Activated CD4-positive, alpha-beta T cell treated with anti-CD3 and anti-CD28 coated beads, Interleukin-2, amount 10 ng/mL, durations not matched to agents 7 days and 5 days (primary cell): ENCODE data around the gene RPUSD1. TPM values are rescaled to one million over a fixed set of nuclear protein-coding genes. Genes with fewer than 3 reads are reported as not detected.

Experiments used
- CTCF ChIA-PET: fragments of 350-600 bp; sonication (Branson Sonifier 250); formaldehyde crosslinking; loops from one replicate; lab custom pipeline; 2021; ENCODE audit warnings: antibody characterized with exemption; lab: Charles Lee
- POLR2A ChIA-PET: fragments of 350-600 bp; sonication (Branson Sonifier 250); formaldehyde crosslinking; loops from one replicate; lab custom pipeline; 2021; ENCODE audit warnings: antibody characterized with exemption; lab: Charles Lee
- DNase-seq: peaks from one replicate; pipeline ENCODE4 v3.0.0-alpha.2; 2020
- H3K27ac Mint-ChIP-seq: one replicate; pipeline ENCODE4 v1.8.0; 2021; ENCODE audit warnings: mild to moderate bottlenecking, moderate library complexity, mixed read lengths
- H3K27me3 Mint-ChIP-seq: one replicate; pipeline ENCODE4 v1.8.0; 2021; ENCODE audit warnings: mixed read lengths
- H3K36me3 Mint-ChIP-seq: one replicate; pipeline ENCODE4 v1.8.0; 2021; ENCODE audit warnings: low read depth, mixed read lengths
- H3K4me1 Mint-ChIP-seq: one replicate; pipeline ENCODE4 v1.8.0; 2021; ENCODE audit warnings: mixed read lengths
- H3K4me3 Mint-ChIP-seq: one replicate; pipeline ENCODE4 v1.8.0; 2021; ENCODE audit warnings: mild to moderate bottlenecking, moderate library complexity, mixed read lengths
- H3K9me3 Mint-ChIP-seq: one replicate; pipeline ENCODE4 v1.8.0; 2021; ENCODE audit warnings: mixed read lengths
- total RNA-seq, 2 experiments: library from RNA; stranded (reverse); gene quantifications; one replicate each; pipeline ENCODE4 v1.2.3, GENCODE V29; 2021

Gene RPUSD1
- total RNA-seq, 2 experiments from 2014 or later = 25.4 to 26.1 TPM

DNA sequence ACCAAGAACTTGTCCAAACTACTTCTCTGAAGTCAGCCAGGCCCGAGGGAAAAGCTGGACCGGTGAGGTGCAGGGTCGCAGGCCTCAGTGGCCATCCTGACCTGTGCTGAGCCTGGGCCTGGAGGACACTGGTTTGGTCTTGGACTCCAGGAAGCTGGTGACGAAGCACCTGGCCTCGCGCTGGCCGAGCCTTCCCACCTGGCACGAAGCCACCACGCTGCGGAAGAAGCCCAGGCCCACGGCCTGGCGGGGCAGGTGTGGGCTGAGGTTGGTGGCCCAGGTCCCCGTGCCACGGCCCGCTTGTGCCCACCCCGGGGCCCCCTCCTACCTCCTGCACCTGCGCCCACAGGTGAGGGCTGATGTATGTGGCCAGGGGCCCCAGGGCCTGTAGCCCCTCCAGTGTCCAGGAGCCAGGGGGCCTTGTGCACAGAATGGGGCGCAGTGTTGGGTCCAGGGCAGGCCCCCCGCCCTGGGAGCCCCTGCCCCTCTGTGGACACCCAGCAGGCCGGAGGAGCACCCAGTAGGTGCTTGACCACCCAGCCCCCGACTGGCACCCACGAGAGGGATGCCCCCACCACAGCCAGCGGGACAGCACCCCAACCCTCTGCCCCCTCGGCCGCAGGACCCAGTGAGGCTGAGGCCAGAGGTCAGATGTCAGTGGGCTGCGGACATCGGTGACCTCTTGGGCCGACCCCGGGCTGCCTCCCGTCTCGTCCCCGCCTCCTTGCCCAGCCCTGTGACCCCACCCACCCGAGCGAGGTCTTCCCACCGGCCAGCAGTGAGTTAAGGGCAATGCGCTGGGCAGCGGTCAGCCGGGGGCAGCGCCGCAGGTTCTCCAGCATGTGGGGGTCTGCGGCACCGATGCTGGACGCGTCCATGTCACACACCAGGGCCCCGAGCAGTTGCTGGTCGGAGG, 13.8 kb downstream of the RPUSD1 start:
- Mint-ChIP-seq H3K9me3 (no peaks in the 10 kb centered on the region), H3K4me1 (no peaks in the 10 kb centered on the region), H3K27me3 (peaks cover 4% of the 10 kb centered on the region), H3K4me3 (no peak overlapping the region), H3K27ac (no peak overlapping the region), H3K36me3 (no peaks in the 10 kb centered on the region)
- ChIA-PET POLR2A (no interaction called here), CTCF (no interaction called here)
- no peak for DNase-seq

DNA sequence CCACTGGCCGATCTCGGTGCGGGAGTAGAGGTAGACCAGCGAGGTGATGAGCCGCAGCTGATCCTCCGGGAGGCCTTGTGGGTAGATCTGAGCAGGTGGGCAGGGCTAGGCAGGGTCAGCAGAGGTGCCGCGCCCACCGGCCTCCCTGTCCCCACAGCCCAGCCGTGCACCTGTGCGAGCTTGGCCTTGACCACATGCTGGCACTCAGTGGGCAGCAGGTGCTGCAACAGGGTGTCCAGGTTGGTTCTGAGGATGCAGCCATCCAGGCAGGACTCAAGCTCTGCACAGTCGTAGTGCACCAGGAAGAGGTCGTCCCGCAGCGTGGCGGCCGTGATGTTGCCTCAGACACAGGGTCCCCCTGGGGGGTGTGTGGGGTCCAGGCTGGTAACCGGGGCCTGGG, 15.2 kb downstream of the RPUSD1 start:
- H3K4me3 Mint-ChIP-seq = no peak overlapping the region
- H3K4me1 Mint-ChIP-seq = no peaks in the 10 kb centered on the region
- peaks cover 4% of the 10 kb centered on the region for H3K27me3 Mint-ChIP-seq
- H3K9me3 Mint-ChIP-seq = no peaks in the 10 kb centered on the region
- POLR2A ChIA-PET = no interaction called here
- no peaks in the 10 kb centered on the region for H3K36me3 Mint-ChIP-seq
- CTCF ChIA-PET = no interaction called here
- DNase-seq = no peak
- H3K27ac Mint-ChIP-seq = no peak overlapping the region

DNA sequence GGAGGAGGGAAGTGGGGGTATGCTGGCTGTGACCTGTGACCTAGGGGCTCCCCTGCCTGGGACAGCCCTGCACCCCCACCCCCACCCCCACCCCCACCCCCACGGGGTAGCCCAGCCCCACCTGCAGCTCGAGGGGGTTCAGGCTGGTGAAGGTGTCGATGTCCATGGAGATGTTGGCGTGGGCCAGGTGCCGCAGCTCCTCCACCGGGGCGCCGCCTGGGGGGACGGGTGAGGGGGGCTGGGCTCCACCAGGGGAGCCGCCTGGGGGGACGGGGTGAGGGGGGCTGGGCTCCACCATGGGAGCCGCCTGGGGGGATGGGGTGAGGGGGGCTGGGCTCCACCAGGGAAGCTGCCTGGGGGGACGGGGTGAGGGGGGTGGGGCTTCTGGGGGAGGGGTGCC, 17.8 kb downstream of the RPUSD1 start:
- ChIA-PET POLR2A (no interaction called here), CTCF (no interaction called here)
- no peak for DNase-seq
- Mint-ChIP-seq H3K9me3 (no peaks in the 10 kb centered on the region), H3K4me3 (no peak overlapping the region), H3K36me3 (no peaks in the 10 kb centered on the region), H3K4me1 (no peaks in the 10 kb centered on the region), H3K27ac (no peak overlapping the region), H3K27me3 (no peaks in the 10 kb centered on the region)

DNA sequence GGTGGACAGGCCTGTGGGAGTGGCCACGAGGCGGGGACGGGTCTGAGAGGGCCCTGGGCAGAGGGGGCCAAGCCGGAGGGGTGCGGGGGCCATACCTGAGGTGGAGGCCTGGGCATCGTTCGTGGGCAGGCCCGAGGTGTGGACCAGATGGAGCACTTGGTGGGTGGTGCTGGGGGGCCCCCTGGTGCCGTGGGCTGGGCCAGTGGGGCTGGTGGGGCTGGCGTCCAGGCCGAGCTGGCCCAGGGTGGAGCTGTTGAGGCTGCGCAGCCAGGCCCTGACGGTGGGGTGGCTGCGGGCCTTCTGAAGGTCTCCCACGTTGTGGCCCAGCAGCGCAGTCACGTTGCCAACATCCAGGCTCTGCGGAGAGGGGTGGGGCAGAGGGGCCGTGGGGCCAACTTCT, 18.2 kb downstream of the RPUSD1 start:
- CTCF ChIA-PET = no interaction called here

DNA sequence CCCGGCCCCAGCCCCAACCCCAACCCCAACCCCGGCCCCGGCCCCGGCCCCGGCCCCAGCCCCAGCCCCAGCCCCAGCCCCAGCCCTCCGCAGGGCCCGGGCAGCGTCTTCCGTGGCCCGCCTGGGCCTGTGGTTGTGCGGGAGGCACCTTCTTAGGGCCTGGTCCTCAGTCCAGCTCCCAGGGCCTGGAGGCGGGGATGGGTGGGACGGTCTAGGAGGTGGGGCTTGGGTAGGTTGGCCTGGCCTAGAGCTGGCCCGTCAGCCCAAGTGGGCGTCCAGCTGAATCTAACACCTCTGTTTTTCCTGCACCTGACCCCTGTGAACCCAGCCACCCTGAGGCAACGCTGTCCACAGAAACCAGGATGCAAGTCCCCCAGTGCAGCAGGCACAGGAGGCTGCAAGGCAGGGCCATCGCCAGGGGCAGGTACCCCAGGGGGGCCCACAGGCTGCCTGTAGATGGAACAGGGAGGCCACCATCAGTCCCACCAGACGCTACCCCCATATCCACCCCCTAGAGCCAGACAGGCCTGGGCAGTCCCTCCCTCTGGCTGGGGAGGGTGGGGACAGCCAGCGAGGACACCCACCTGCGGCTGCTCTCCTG, 18.9 kb downstream of the RPUSD1 start:
- DNase-seq = no peak
- Mint-ChIP-seq H3K27ac (no peak overlapping the region), H3K9me3 (no peaks in the 10 kb centered on the region), H3K36me3 (no peaks in the 10 kb centered on the region), H3K27me3 (no peaks in the 10 kb centered on the region), H3K4me3 (no peak overlapping the region), H3K4me1 (no peaks in the 10 kb centered on the region)
- CTCF ChIA-PET = no interaction called here
- POLR2A ChIA-PET = no interaction called here

More for the DNA sequence above, 18.2 kb downstream of the RPUSD1 start:
- Mint-ChIP-seq H3K4me3 (no peak overlapping the region), H3K27ac (no peak overlapping the region), H3K4me1 (no peaks in the 10 kb centered on the region), H3K9me3 (no peaks in the 10 kb centered on the region), H3K36me3 (no peaks in the 10 kb centered on the region), H3K27me3 (no peaks in the 10 kb centered on the region)
- POLR2A ChIA-PET = no interaction called here
- DNase-seq = no peak

DNA sequence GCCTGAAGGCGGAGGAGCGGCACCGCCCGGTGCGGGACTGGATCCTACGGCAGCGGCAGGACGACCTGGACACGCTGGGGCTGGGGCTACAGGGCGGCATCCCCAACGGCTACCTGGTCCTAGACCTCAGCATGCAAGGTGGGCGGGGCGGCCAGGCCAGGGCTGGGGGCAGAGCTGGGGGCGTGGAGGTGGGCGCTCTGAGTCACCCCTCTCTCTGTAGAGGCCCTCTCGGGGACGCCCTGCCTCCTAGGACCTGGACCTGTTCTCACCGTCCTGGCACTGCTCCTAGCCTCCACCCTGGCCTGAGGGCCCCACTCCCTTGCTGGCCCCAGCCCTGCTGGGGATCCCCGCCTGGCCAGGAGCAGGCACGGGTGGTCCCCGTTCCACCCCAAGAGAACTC, 19.8 kb downstream of the RPUSD1 start:
- CTCF ChIA-PET = no interaction called here
- POLR2A ChIA-PET = no interaction called here
- no peaks in the 10 kb centered on the region for H3K36me3 Mint-ChIP-seq
- no peaks in the 10 kb centered on the region for H3K27me3 Mint-ChIP-seq
- H3K27ac Mint-ChIP-seq = no peak overlapping the region
- H3K4me3 Mint-ChIP-seq = no peak overlapping the region
- DNase-seq = no peak
- H3K9me3 Mint-ChIP-seq = no peaks in the 10 kb centered on the region
- H3K4me1 Mint-ChIP-seq = no peaks in the 10 kb centered on the region

DNA sequence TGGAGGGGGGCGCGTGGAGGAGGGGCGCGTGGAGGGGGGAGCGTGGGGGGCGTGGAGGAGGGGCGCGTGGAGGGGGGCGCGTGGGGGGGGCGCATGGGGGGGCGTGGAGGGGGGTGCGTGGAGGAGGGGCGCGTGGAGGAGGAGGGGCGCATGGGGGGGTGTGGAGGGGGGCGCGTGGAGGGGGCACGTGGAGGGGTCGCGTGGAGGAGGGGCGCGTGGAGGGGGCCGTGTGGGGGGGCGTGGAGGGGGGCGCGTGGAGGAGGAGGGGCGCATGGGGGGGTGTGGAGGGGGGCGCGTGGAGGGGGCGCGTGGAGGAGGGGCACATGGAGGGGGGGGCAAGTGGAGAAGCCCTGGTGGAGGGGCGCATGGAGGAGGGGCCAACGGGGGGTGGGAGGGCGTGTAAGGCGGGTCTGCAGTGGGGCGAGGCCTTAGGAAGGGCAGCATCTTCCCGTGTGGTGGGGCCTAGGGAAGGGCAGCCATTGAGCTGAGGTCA, 20.4 kb downstream of the RPUSD1 start:
- no peaks in the 10 kb centered on the region for H3K27me3 Mint-ChIP-seq
- H3K4me3 Mint-ChIP-seq = no peak overlapping the region
- H3K27ac Mint-ChIP-seq = no peak overlapping the region
- ChIA-PET CTCF (no interaction called here), POLR2A (no interaction called here)
- no peak for DNase-seq
- no peaks in the 10 kb centered on the region for H3K9me3 Mint-ChIP-seq
- no peaks in the 10 kb centered on the region for H3K36me3 Mint-ChIP-seq
- no peaks in the 10 kb centered on the region for H3K4me1 Mint-ChIP-seq

DNA sequence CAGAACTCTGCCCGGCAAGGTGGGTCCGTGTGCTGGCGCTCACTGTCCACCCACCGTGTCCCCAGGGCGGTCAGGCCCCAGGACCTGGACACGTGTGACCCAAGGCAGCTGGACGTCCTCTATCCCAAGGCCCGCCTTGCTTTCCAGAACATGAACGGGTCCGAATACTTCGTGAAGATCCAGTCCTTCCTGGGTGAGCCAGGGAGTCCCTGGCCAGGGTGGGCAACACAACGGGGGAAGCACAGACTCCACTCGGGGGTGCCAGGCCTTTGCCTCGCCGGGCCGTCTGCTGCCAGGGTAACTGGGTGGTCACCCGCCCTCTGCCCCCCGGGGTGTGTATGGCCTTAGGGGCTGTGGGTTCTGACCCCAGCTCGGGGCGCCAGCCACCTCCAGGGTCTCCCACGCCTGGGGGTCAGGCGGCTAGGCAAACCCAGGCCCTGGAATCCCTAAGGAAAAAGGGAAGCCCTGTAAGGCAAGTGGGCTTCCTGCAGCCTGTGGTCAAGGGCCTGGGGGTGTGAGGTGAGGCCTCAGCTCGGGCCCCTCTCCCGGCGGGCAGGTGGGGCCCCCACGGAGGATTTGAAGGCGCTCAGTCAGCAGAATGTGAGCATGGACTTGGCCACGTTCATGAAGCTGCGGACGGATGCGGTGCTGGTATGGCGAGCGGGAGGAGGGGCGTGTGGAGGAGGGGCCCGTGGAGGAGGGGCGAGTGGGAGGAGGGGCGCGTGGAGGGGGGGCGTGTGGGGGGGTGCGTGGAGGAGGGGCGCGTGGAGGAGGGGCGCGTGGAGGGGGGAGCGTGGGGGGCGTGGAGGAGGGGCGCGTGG, 21.2 kb downstream of the RPUSD1 start:
- Mint-ChIP-seq H3K4me1 (no peaks in the 10 kb centered on the region), H3K36me3 (no peaks in the 10 kb centered on the region)

GRCh38 chr16:766008-766819, 22.0 kb downstream of the RPUSD1 start:
- CTCF ChIA-PET = interaction anchor here (1.1 to 1.4 kb wide), 2 partner anchors 10 to 18 kb away, joined by 3 to 5 read pairs; no protein-coding TSS in a partner anchor
- Mint-ChIP-seq H3K27ac (no peak overlapping the region), H3K27me3 (no peaks in the 10 kb centered on the region), H3K4me1 (no peaks in the 10 kb centered on the region), H3K4me3 (no peak overlapping the region), H3K9me3 (no peaks in the 10 kb centered on the region), H3K36me3 (no peaks in the 10 kb centered on the region)
- DNase-seq = no peak
- POLR2A ChIA-PET = no interaction called here

More for the DNA sequence above, 21.2 kb downstream of the RPUSD1 start:
- Mint-ChIP-seq H3K27me3 (no peaks in the 10 kb centered on the region), H3K4me3 (no peak overlapping the region), H3K9me3 (no peaks in the 10 kb centered on the region), H3K27ac (no peak overlapping the region)
- POLR2A ChIA-PET = no interaction called here
- no peak for DNase-seq
- CTCF ChIA-PET = interaction anchor here (1.1 to 1.4 kb wide), 2 partner anchors 9 to 17 kb away, joined by 3 to 5 read pairs; no protein-coding TSS in a partner anchor

DNA sequence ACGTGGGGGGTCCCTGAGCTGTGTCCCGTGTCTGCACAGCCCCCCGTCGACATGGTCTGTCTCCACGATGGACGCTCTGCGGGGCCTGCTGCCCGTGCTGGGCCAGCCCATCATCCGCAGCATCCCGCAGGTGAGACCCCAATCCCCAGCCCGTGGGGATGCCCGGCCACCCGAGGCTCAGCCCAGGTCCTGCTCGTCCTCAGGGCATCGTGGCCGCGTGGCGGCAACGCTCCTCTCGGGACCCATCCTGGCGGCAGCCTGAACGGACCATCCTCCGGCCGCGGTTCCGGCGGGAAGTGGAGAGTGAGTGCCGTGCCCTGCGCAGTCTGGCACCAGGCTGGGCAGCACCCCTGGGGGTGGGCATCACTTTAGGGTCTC, 22.7 kb downstream of the RPUSD1 start:
- ChIA-PET POLR2A (no interaction called here), CTCF (interaction anchor here (1.4 kb wide), 1 partner anchor 19 kb away, joined by 5 read pairs; no protein-coding TSS in a partner anchor)
- no peak for DNase-seq
- no peaks in the 10 kb centered on the region for H3K27me3 Mint-ChIP-seq
- no peak overlapping the region for H3K4me3 Mint-ChIP-seq
- H3K27ac Mint-ChIP-seq = no peak overlapping the region
- no peaks in the 10 kb centered on the region for H3K9me3 Mint-ChIP-seq
- H3K36me3 Mint-ChIP-seq = no peaks in the 10 kb centered on the region
- no peaks in the 10 kb centered on the region for H3K4me1 Mint-ChIP-seq

- DNase-seq = no peak
- Mint-ChIP-seq H3K27ac (no peak overlapping the region), H3K4me1 (no peaks in the 10 kb centered on the region), H3K9me3 (no peaks in the 10 kb centered on the region), H3K36me3 (no peaks in the 10 kb centered on the region), H3K4me3 (no peak overlapping the region), H3K27me3 (no peaks in the 10 kb centered on the region)
- ChIA-PET POLR2A (no interaction called here), CTCF (no interaction called here)
Observed at GRCh38 chr16:764848-765487, 23.2 kb downstream of the RPUSD1 start.
